GM19438 (cell line): Measurements from ENCODE around the gene NACA2.
"Not testable (repeated sequence)": the region's sequence is repeated elsewhere in the genome, so short reads cannot be mapped to it uniquely, and the experiment has no call there.

ENCODE experiments used
- ATAC-seq: cut with Tn5 transposase; IDR thresholded peaks from one replicate; pipeline ENCODE4 v1.9.1; 2021; ENCODE audit warnings: low read depth; ENCODE audit not compliant: unreplicated experiment

Gene NACA2

GRCh38 chr17:61579961-61580360 lies 11.1 kb downstream of the NACA2 start:
- ATAC-seq: no peak

DNA sequence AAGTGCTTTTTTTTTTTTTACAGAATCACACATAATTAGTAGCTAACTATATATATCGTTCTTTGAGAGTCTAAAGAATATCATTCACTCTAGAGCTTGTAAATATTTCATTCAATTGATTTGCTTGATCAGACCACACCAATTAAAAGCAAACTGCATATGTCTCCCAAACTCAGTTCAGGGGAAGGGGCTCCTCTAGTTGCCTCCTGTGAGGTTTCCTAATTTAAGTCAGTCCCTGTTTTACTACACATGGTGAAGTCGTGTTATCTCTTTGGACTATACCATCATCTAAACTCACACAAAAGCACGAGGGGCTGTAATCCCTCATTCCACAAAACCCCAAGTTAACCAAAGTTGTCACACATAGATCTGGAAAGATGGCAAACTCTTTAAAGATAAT lies 11.7 kb downstream of the NACA2 start:
- ATAC-seq: no peak

GRCh38 chr17:61578645-61579044 lies 12.4 kb downstream of the NACA2 start:
- no peak for ATAC-seq

GRCh38 chr17:61575983-61576382 lies 15.0 kb downstream of the NACA2 start:
- no peak for ATAC-seq

DNA sequence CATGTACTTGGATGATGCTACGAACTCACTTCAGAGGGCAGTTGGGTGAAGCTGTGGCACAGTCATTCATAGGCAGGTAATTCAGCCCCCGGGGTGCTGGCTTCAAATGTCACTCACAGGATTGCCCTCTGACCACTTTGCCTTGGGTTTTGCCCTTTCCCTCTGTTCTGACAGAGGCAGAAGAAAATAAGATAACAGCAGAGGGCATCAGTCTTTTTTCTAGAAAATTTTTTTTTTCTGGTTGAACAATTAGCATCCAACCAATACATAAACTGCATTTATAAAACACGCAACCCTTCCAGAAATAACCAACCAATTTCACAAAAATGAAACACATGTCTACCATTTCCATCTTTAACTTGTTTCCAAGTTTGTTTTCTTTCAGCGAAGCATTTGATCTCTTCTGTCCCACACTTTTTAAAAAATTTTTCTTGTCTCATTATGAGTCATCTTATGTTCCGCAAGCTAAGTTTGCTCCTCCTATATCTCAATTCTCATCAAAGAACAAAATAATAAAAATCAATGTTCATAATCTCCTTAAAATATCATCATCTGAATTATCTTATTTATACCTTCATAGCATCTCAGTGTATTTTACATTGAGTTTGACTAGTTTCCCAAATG lies 15.6 kb downstream of the NACA2 start:
- ATAC-seq: no peak

DNA sequence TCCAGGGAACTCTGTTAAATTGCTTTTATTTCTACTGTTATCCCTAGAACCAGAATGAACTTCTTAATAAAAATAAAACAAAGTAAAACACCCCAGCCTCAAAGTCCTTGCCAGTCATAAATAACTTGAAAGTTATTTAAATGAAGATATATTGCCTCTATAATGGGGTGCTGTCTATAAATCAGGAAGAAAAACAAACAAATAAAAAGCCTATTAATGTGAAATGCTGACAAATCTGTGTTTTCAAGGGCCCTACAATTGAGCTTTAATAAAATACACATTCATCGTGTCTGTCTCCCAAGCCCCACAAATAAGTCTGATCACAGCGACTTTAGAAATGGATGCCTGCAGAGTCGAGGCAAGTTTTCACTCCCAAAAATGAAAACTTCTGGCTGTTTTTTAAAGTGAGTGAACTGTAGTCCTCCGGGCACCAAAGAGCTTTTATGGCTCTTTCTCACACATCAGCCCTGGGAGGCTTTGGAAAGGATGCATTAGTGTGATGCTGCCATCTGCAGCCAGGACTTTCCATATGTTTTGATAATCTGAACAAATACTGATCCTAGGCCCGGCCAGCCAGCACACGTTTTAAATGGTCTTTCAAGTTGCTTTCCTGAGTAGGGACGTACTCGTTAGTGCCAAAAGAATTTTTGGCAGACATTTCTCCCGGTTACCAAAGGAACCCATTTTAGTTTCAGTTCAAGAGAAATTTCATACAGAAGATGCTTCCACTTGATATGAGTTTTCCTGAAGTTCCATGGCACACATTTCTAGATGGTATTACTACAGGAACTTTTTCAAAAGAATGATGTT lies 16.3 kb downstream of the NACA2 start:
- no peak for ATAC-seq

GRCh38 chr17:61572547-61572946 lies 18.5 kb downstream of the NACA2 start:
- not testable (repeated sequence) for ATAC-seq

- ATAC-seq: no peak
These were observed 19.4 kb downstream of the NACA2 start for GRCh38 chr17:61571624-61572023.

DNA sequence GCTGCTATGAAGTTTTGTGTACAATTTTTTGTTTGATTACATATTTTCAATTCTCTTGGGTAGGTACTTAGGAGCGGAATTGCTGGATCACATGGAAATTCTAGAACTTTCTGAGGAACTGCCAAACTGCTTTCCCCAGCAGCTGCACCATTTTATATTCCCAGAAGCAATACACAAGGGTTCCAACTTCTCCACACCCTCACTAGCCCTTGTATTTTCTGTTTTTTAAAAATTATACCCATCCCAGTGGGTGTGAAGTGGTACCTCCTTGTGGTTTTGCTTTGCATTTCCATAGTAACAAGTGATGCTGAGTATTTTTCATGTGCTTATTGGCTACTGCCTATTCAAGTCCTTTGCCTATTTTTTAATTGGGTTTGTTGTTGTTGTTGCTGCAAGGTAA lies 20.9 kb downstream of the NACA2 start:
- no peak for ATAC-seq

DNA sequence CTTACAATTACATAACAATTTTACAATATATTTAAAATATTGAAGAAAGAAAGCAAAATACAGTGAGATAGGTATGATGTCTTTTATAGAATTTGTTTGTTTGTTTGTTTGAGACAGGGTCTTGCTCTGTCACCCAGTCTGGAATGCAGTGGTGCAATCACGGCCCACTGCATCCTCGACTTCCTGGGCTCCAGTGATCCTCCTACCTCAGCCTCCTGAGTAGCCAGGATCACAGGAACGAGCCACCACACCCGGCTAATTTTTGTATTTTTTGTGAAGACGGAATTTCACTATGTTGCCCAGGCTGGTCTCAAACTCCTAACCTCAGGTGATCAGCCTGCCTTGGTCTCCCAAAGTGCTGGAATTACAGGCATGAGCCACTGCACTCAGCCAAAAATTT lies 21.5 kb downstream of the NACA2 start:
- not testable (repeated sequence) for ATAC-seq

GRCh38 chr17:61568219-61569072 lies 22.6 kb downstream of the NACA2 start:
- no peak for ATAC-seq

GRCh38 chr17:61567045-61567802 lies 23.8 kb downstream of the NACA2 start:
- no peak for ATAC-seq

DNA sequence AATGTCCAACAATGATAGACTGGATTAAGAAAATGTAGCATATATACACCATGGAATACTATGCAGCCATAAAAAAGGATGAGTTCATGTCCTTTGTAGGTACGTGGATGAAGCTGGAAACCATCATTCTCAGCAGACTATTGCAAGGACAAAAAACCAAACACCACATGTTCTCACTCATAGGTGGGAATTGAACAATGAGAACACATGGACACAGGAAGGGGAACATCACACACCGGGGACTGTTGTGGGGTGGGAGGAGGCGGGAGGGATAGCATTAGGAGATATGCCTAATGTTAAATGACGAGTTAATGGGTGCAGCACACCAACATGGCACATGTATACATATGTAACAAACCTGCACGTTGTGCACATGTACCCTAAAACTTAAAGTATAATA lies 24.6 kb downstream of the NACA2 start:
- not testable (repeated sequence) for ATAC-seq

- not testable (repeated sequence) for ATAC-seq
These were observed 25.2 kb downstream of the NACA2 start for GRCh38 chr17:61565850-61566249.

DNA sequence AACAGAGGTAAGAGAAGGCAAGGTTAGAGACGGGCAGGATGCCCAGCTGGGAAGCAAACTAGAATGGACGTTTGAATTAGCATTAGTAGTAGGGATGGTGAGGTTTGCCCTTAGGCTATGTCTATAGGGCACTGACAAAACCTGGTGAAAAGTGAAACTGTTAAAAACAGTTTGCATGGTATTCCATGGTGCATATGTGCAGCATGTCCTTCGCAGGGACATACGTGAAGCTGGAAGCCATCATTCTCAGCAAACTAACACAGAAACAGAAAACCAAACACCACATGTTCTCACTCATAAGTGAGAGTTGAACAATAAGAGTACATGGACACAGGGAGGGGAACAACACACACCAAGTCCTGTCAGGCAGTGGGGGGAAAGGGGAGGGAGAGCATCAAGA lies 25.8 kb downstream of the NACA2 start:
- ATAC-seq: no peak

GRCh38 chr17:61562287-61562686 lies 28.7 kb downstream of the NACA2 start:
- ATAC-seq: no peak

DNA sequence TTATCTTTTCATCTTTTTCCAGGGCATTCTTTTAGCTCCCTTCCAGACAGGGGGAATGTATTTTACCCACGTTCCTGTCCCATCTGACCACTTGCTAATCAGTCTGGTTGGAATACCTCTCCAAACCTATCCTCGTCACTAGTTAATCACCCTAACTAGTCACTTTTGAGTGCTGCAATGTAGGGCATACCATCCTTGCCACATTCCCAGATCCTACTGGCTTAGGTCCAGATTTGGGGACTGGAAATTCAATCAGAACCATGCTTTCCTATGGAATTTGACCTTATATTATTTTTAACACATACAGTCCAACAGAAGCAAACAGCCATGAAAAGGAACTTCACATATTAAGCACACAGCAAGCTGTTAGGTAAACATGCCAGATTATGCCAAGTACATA lies 29.7 kb downstream of the NACA2 start:
- no peak for ATAC-seq

GRCh38 chr17:61560071-61560470 lies 30.9 kb downstream of the NACA2 start:
- ATAC-seq: no peak

DNA sequence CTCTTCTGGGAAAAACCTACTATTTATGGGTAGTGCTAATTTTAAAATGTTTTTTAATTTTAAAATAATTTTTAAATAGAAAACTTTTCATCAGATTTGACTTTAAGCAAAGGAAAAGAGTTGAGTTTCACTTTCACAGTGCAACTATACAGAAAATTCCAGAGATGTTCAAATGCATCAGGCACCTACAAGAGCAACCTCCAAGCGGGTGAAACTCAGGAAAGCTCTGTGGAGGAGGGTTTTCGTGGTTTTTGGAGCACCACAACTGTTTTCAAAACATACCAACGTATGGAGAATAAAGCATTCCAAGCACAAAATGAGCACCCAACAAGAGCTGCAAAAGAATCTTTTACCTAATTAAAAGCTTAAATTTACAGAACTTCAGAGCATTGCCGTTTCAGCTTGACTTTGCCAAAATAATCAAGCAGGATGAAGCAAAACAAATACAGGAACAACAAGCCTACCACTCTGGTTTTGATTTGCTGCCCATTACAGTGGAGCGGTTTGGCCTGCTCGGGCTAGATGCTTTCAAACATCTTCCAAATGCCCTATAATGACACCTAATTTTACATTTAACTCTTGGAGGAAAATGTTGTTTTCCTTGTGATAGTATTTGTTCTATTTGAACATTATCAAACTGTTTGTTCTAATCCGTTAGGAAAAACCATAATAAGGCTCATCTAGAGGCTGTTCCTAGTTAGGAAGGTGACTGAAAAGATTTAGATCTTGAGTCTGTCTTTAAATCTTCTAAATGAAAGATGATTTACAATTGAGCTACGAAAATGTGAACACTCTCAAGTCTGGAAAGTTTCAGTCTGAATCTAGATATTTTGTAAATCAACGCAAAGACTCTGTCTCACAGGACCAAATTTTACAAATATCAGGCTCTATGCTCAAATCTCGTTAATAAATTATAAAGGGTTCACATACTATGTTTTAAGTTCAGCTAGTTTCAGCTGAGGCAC lies 34.5 kb downstream of the NACA2 start:
- ATAC-seq: no peak
